ENCODE measurements around the gene TRMT61A. TPM values are rescaled to one million over a fixed set of nuclear protein-coding genes. Genes with fewer than 3 reads are reported as not detected.
A peak's percentile ranks its signal among the peaks of the same experiment; 100 is the strongest.

The TRMT61A gene
- total and polyA plus RNA-seq, 9 of the 15 experiments (the other 6 are each of a cell fraction or from before 2014, with no cell fraction given): 0.10 to 24.8 (median 5.1) TPM

DNA sequence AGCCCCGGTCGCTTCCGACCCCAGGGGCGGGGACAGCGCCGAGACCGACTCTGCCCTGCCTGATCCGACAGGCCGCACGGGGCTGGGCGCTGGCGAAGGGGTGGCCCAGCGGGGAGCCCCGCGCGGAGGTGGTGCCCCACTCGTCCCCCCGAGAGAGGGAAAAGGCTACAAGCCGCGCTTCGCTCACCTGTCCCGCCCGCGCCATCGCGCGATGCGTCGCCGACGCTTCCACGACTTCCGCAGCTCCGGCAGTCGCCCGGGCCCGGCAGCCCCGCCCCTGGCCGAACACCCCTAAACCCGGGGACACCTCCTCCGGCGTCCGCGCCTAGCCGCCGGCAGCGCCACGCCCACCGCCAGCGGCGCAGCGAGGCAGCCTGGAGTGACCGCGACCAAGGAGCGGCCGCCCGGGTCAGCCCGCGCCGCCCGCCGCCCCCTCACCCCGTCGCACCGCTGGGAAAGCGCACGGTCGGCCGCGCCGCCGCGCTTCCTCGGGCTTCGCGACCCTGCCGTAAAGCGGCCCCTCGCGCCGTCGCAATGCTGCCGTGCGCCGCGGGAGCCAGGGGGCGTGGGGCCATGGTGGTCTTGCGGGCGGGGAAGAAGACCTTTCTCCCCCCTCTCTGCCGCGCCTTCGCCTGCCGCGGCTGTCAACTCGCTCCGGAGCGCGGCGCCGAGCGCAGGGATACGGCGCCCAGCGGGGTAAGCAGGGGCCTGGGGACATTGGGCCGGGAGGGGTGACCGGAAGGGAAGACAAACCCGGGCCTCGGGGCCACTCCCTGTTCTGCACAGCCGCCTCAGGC lies 33.6 kb downstream of the TRMT61A start, which contains the start of the genes BAG5 and COA8 (continued):
- no peak for TF ChIP-seq E2F1 (CRISPR knock-in tag; IDR thresholded peaks at IDR 0.05)
- TF ChIP-seq KDM5B (IDR thresholded peaks at IDR 0.05; ENCODE audit: insufficient replicate concordance, low read depth, low read length): peak; percentile 24

DNA sequence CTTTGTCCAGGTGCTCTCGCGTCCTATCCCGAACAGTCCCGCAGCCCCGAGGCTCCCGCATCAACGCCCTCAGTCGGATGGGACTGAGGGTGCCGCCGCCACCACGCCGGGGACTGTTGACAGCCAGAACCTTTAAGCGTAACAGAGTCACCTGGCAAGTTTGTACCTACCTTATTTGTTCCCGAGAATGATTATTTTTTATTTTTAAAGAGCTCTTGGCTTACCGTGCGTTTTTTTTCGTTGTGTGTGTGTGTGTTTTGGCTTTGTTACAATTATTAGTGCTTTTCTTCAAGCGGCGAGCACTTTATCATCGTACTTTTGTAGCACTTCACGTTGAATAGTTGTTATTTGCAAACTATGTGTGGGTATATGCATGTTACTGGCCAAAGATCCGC lies 34.2 kb downstream of the TRMT61A start:
- Histone ChIP-seq H3K9me3 (replicated peaks; ENCODE audit: control insufficient read depth, insufficient read depth, low read depth, low read length) (no peaks in the 10 kb centered on the region), H4K20me1 (replicated peaks; ENCODE audit: control insufficient read depth, insufficient read depth, low read length) (peaks cover 20% of the 10 kb centered on the region; the same call in 1 of the 2 replicates), H3K4me3 (peak overlapping the region; percentile 93), H3K27ac (ENCODE audit: extremely low read depth, low read depth, low read length) (peak overlapping the region; percentile 96), H3K79me2 (ENCODE audit: control insufficient read depth, insufficient read depth, low read length) (peaks cover 90% of the 10 kb centered on the region), H3K27me3 (ENCODE audit: control insufficient read depth in 2 of 2, insufficient read depth in 2 of 2, low read length in 2 of 2) (no peaks in the 10 kb centered on the region), H3K36me3 (ENCODE audit: control insufficient read depth, insufficient read depth, low read length) (peaks cover 32% of the 10 kb centered on the region), H3K4me1 (replicated peaks in 1 of 2; ENCODE audit: control insufficient read depth in 2 of 2, insufficient read depth in 2 of 2, low read length in 2 of 2) (peaks cover 3 to 5% of the 10 kb centered on the region in 2 experiments; a peak in 3 of 5 replicates), H3K9me1 (ENCODE audit: control insufficient read depth, insufficient read depth, low read length) (no peaks in the 10 kb centered on the region), H3K4me2 (ENCODE audit: insufficient read depth, low read length) (peak overlapping the region; percentile 82), H2AFZ (ENCODE audit: low read depth, low read length) (peak overlapping the region; percentile 88), H3K9ac (ENCODE audit: insufficient read depth in 1 of 2, low read depth in 2 of 2, low read length in 2 of 2) (peak overlapping the region; percentile 84 to 96)
- ChIA-PET POLR2A (no interaction called here), CTCF (ENCODE audit: low intra/inter-chr PET ratio) (interaction anchor here (0.9 kb wide), 1 partner anchor 16 kb away, joined by 3 read pairs; no protein-coding TSS in a partner anchor)
- FAIRE-seq: no peak
- DNase-seq (ENCODE audit: extremely low read depth in 1 of 4, low spot score in 3 of 4): no peak
- 0% methylated on average over 21 of the region's 22 CpGs for WGBS (ENCODE audit: insufficient coverage, low coverage, missing lambda C conversion rate)
- in situ Hi-C loops (cut with MboI) (no loop called here), intact Hi-C loops (cut with micrococcal nuclease) (loop anchor here (5.0 kb wide), 1 partner anchor 46 kb away; no protein-coding TSS in a partner anchor)
- no peak for ATAC-seq
- BruUV-seq (replicated peaks): TSS peak; percentile 85
- TF ChIP-seq, protein P1, sequence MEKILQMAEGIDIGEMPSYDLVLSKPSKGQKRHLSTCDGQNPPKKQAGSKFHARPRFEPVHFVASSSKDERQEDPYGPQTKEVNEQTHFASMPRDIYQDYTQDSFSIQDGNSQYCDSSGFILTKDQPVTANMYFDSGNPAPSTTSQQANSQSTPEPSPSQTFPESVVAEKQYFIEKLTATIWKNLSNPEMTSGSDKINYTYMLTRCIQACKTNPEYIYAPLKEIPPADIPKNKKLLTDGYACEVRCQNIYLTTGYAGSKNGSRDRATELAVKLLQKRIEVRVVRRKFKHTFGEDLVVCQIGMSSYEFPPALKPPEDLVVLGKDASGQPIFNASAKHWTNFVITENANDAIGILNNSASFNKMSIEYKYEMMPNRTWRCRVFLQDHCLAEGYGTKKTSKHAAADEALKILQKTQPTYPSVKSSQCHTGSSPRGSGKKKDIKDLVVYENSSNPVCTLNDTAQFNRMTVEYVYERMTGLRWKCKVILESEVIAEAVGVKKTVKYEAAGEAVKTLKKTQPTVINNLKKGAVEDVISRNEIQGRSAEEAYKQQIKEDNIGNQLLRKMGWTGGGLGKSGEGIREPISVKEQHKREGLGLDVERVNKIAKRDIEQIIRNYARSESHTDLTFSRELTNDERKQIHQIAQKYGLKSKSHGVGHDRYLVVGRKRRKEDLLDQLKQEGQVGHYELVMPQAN (IDR thresholded peaks at IDR 0.05; ENCODE audit: borderline replicate concordance): peak; percentile 73; the same call in 1 of the 2 replicates
- TF ChIP-seq ZNF217 (CRISPR knock-in tag; IDR thresholded peaks at IDR 0.05) (no peak), HMGXB4 (CRISPR knock-in tag; IDR thresholded peaks at IDR 0.05) (0 out of 2 replicates have a peak, but pooled peaks have one; percentile 15), COPS2 (conservative IDR thresholded peaks at IDR 0.05) (no peak), ZBTB43 (CRISPR knock-in tag; IDR thresholded peaks at IDR 0.05) (no peak), PHF20 (IDR thresholded peaks at IDR 0.05; ENCODE audit: partially characterized antibody) (peak; percentile 0), SAP30 (IDR thresholded peaks at IDR 0.05; ENCODE audit: borderline replicate concordance, insufficient read depth, low read depth, low read length, poor library complexity, severe bottlenecking) (peak; percentile 33), PKNOX1 (IDR thresholded peaks at IDR 0.05) (no peak)

All from K562 (cell line).